ENCODE measurements around the gene CBFA2T3. TPM values are rescaled to one million over a fixed set of nuclear protein-coding genes. Genes with fewer than 3 reads are reported as not detected.

The CBFA2T3 gene
- total RNA-seq, 1 donor from 2014 or later, result not detected

- Mint-ChIP-seq H3K36me3 (ENCODE audit: unreplicated experiment) (no peaks in the 10 kb centered on the region), H3K27me3 (ENCODE audit: unreplicated experiment) (peaks cover 20% of the 10 kb centered on the region), H3K4me1 (ENCODE audit: unreplicated experiment) (no peaks in the 10 kb centered on the region), H3K27ac (ENCODE audit: unreplicated experiment) (no peak overlapping the region), H3K4me3 (ENCODE audit: unreplicated experiment) (no peak overlapping the region), H3K9me3 (ENCODE audit: unreplicated experiment) (no peaks in the 10 kb centered on the region)
- no peak for TF ChIP-seq CTCF (IDR thresholded peaks at IDR 0.05)
- DNase-seq (ENCODE audit: extremely low spot score, unreplicated experiment), result no peak
Measured at GRCh38 chr16:88880226-88881006, 96.6 kb downstream of the CBFA2T3 start.

GRCh38 chr16:88879788-88880055 is 97.3 kb downstream of the CBFA2T3 start:
- no peak for TF ChIP-seq CTCF (IDR thresholded peaks at IDR 0.05)
- Mint-ChIP-seq H3K4me1 (ENCODE audit: unreplicated experiment) (no peaks in the 10 kb centered on the region), H3K4me3 (ENCODE audit: unreplicated experiment) (no peak overlapping the region), H3K36me3 (ENCODE audit: unreplicated experiment) (no peaks in the 10 kb centered on the region), H3K9me3 (ENCODE audit: unreplicated experiment) (no peaks in the 10 kb centered on the region), H3K27ac (ENCODE audit: unreplicated experiment) (no peak overlapping the region), H3K27me3 (ENCODE audit: unreplicated experiment) (peaks cover 22% of the 10 kb centered on the region)
- no peak for DNase-seq (ENCODE audit: extremely low spot score, unreplicated experiment)

- no peak for TF ChIP-seq CTCF (IDR thresholded peaks at IDR 0.05)
- Mint-ChIP-seq H3K27me3 (ENCODE audit: unreplicated experiment) (peaks cover 22% of the 10 kb centered on the region), H3K36me3 (ENCODE audit: unreplicated experiment) (no peaks in the 10 kb centered on the region), H3K4me1 (ENCODE audit: unreplicated experiment) (no peaks in the 10 kb centered on the region), H3K4me3 (ENCODE audit: unreplicated experiment) (no peak overlapping the region), H3K27ac (ENCODE audit: unreplicated experiment) (no peak overlapping the region), H3K9me3 (ENCODE audit: unreplicated experiment) (no peaks in the 10 kb centered on the region)
- DNase-seq (ENCODE audit: extremely low spot score, unreplicated experiment), result no peak
Measured at GRCh38 chr16:88878967-88879787, 97.8 kb downstream of the CBFA2T3 start.

GRCh38 chr16:88878356-88878755 is 98.7 kb downstream of the CBFA2T3 start:
- H3K36me3 Mint-ChIP-seq (ENCODE audit: unreplicated experiment), result no peaks in the 10 kb centered on the region
- no peak for DNase-seq (ENCODE audit: extremely low spot score, unreplicated experiment)
- no peak for TF ChIP-seq CTCF (IDR thresholded peaks at IDR 0.05)
- no peaks in the 10 kb centered on the region for H3K9me3 Mint-ChIP-seq (ENCODE audit: unreplicated experiment)
- no peak overlapping the region for H3K27ac Mint-ChIP-seq (ENCODE audit: unreplicated experiment)
- H3K27me3 Mint-ChIP-seq (ENCODE audit: unreplicated experiment), result peaks cover 22% of the 10 kb centered on the region
- no peaks in the 10 kb centered on the region for H3K4me1 Mint-ChIP-seq (ENCODE audit: unreplicated experiment)
- no peak overlapping the region for H3K4me3 Mint-ChIP-seq (ENCODE audit: unreplicated experiment)

- no peaks in the 10 kb centered on the region for H3K36me3 Mint-ChIP-seq (ENCODE audit: unreplicated experiment)
- H3K4me1 Mint-ChIP-seq (ENCODE audit: unreplicated experiment), result no peaks in the 10 kb centered on the region
- H3K4me3 Mint-ChIP-seq (ENCODE audit: unreplicated experiment), result no peak overlapping the region
- H3K27me3 Mint-ChIP-seq (ENCODE audit: unreplicated experiment), result peaks cover 22% of the 10 kb centered on the region
- DNase-seq (ENCODE audit: extremely low spot score, unreplicated experiment), result no peak
- no peak overlapping the region for H3K27ac Mint-ChIP-seq (ENCODE audit: unreplicated experiment)
- no peak for TF ChIP-seq CTCF (IDR thresholded peaks at IDR 0.05)
- H3K9me3 Mint-ChIP-seq (ENCODE audit: unreplicated experiment), result no peaks in the 10 kb centered on the region
Measured at GRCh38 chr16:88877564-88878289, 99.3 kb downstream of the CBFA2T3 start.
